HG02840 (cell line): ENCODE results near the gene HOOK2.
A peak's percentile ranks its signal among the peaks of the same experiment; 100 is the strongest.

Experiments used
- ATAC-seq: cut with Tn5 transposase; IDR thresholded peaks from one replicate; pipeline ENCODE4 v1.9.1; 2021; ENCODE audit warnings: mild to moderate bottlenecking, moderate library complexity, moderate number of reproducible peaks; ENCODE audit not compliant: unreplicated experiment, low FRiP score

HOOK2 gene

DNA sequence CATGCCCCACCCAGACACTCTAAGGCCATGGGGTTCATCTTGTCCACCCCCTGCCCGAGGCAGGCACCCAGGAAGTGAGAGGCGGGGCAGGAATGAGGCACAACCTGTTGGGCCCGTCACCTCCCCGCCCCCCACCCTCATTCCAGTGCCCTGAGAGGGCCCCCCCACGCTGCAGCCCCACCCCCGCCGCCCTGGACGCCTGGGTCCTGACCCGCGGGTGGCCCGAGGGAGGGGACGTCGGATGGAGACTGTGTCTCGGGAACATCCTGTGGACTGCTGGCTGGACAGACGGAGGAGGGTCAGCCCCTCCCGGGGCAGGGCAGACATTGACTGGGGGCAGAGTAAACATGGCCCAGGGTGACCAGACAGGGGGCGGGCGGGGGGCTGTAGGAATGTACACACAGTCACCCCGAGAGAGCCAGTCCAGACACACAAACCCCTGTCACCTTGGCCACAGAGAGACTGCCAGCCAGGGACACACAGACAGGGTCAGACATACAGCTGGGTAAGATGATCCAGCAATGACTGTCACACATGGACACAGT is 8.6 kb upstream of the HOOK2 start:
- ATAC-seq: no peak

DNA sequence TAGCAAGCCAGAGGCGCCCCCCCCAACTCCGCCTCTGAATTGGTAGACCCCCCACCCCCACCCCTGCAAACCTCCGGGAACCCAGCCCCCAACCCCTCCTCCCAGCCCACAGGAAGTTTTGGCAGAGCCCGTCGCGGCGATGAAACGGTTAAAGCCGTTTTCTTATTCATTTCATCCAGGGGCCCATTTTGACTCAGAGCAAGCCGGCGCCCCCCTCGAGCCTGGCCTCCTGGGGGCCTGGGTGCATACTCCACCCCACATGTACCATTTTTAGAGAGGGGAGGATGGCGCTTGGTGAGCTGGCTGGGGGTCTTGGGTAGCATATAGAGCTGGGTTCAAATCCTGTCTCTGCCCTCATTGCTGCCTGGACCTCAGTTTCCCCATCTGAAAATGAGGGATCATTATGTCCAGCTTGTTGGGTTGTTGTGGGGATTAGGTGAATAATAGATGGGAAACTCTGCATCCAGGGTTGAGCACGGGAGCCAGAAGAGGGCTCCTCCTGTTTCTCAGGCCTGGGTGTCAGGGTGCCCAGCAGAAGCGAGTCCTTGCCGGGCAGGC is 8.0 kb upstream of the HOOK2 start:
- ATAC-seq: no peak

DNA sequence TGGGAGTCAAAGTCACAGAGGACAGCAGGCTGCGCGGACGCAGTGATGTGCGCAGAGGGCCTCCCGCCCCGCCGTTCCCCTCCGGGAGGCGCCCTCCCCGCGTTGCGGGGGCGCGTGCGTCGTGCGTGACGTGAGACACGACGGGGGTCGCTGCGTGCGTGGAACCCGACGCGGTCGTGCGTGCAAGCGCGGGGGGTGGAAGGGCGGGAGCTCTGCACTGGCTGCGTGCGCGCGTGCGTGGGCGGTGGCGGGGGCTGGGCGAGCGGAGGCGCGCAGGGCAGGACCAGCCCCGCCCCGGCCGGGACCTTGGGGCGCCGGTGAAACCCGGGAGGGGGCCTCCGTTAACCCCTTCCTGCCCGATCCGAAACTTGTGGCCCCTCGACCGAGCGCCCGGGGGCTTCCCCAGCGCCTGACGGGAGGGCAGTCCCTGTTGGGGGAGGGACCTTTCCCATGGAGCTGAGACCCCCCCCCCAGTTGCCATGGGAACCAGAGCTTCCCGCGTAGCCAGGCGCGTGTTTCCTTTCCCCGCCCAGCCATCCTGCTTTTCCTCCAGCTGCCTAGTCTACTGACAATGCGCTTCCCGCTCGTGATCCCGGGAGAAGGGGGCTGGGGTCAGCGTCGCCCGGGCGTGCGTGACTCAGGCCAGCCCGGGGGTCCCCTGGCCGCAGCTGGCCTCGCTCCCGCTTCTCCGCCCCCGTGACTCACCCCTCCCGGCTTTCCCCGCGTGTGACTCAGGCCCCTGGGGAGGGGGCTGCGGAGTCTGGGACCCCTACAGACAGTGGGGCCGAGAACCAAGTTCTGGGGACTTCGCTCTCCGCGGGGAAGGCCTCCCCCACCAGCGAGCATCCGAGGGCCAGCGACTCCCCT is 7.3 kb upstream of the HOOK2 start:
- peak; percentile 30 for ATAC-seq

DNA sequence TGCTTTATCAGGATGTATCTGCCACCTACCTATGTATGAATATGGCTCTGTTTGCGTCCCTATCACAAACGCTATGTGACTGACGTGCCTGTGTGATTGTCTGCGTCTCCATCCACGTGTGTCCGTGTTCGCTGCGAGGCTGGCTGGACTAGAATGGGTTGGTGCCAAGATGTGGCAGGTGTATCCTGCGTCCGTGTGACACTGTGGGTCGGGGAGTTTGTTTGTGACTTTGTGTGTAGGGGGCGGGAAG is 6.7 kb upstream of the HOOK2 start:
- no peak for ATAC-seq

DNA sequence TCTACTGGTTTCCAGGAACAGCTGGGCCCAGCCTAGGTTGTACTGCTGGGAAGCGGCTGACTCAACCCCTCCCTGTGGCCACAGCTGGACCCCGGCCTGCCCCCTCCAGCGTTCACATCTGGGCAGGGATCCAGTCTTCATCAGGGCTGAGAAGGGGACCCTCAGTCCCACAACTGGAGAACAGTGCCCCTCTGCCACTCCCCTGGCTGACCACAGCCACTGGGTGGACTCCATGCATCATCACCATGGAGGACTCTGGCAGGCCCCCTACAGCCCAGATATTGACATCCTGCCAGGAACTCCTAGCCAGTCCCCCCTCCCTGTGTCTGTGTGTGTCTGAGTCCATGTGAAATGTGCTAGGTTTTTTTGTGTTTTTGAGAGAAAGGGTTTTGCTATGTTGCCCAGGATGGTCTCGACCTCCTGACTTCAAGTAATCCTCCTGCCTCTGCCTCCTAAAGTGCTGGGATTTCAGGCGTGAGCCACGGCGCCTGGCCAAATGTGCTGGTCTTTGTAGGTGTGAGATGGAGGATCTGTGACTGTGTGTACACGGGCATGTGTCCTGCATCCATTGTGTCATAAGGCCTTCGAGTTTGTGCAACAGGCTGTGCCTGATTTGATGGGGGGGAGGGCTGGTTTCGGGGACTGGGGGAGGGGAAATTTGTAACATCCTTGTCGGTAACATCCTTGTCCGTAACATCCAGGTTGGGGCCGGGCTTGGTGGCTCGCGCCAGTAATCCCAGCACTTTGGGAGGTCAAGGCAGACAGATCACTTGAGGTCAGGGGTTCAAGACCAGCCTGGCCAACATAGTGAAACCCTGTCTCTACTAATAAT is 4.0 kb upstream of the HOOK2 start:
- ATAC-seq: no peak

GRCh38 chr19:12778905-12779161 is 3.5 kb upstream of the HOOK2 start:
- no peak for ATAC-seq

DNA sequence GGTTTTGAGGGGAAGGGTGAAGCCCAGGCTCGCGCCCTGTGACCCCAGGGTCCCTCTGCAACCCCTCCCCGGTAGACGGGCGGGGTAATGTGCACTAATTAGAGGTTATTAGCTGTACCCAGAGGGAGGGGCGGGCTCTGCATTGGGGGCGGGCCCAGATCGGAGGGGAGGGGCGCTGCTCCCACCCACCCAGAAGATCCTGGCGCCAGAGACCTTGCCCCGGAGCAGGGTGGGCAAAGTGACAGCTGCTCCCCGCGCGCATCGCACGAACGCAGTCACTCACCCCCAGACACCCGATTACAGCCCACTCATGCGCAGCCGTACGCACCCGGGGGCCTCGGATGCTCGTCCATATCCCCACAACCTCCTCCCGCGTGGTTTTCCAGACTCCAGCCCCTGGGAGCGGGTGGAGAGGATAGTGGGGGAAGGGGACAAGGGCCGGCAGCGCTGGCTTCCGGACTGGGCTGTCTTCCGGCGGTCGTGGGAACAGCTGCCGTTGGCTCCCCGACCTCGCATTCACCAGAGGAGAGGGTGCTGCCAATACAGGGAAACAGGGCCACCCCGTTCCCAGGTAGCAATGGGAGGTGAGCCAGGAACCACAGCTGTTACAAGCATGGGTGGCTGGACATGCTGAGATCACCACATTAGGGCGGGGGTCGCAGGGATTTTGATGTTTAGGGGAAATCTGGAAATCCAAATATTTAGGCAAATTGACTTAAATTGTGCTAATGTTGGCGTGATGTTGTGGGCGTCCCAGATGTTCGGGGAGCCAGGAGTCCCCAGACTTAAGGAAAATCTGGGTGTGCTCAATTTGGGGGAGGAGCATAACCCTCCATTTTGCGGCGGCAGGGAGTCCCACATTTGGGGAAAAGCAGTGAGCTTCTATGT is 2.9 kb upstream of the HOOK2 start:
- ATAC-seq: no peak

GRCh38 chr19:12777217-12778016 is 2.1 kb upstream of the HOOK2 start:
- ATAC-seq: no peak

DNA sequence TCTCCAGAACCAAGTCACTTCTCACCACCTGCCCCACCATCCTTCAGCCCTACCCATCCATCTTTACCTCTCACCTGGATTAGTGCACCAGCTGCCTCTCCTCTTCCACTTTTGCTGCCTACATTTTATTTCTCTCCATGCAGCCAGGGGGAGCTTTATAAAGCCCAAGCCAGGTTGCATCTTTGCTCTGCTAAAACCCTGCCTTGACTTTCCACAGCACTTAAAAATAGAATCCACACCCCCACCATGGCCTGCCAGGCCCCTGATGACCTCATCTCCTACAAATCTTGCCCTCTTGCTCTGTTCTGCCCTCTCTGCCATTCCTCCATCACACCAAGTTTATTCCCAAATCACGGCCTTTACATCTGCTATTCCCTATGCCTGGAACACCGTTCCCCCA is 1.8 kb downstream of the HOOK2 start:
- ATAC-seq: no peak

DNA sequence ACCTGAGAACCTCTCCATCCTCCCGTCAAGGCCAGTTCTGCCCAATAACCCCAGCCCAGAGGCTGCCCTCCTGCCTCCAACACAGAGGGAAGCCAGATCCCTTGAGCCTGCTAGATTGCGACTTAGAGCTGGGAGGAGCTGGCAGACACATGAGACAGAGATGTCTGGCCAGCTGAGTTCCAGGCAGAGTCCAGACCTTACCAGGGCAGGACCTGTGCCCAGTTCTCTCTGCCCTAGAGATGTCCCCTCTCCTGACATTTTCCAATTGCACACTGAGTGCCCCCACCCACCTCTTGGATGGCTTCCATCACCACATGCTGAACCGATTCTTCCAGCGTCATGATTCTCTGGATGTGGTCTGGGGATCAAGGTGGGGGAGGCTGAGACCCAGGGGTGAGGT is 3.0 kb downstream of the HOOK2 start:
- no peak for ATAC-seq

GRCh38 chr19:12770922-12771321 is 4.4 kb downstream of the HOOK2 start:
- no peak for ATAC-seq

DNA sequence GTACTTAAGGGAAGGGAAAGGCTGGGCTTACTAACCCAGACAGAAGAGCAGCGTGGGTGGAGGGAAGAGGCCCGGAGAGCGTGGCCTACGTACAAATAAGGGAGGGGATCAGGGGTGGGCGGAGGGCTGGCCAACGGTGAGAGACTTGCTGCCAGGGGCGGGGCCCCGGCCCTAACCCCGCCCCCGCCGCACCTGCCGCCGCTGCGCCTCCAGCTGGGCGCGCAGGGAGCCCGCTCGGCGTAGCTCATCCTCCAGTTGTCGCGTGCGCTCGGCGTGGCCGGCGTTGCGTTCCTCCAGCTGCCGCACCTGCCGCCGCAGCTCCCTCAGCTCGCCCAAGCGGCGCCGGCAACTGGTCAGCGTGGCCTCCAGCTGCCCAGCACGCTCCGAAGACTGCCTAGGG is 5.7 kb downstream of the HOOK2 start:
- ATAC-seq: no peak

DNA sequence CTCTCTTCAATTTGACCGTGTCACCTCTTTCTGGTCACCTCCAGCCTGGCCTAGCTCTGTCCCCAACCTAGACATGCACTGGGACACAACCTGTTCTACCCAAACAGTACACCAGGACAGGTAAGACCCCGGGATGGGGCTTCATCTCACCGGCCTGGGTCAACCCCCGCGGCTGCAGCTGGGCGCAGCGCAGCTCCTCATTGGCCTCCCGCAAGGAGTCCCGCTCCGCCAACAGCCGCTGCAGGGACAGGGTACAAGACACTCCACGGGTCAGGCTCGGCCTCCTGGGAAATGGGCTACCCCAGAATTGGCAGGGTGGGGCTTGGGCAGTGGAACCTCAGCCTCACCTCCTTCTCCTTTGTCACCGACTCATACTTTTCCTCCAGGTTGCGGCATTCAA is 7.7 kb downstream of the HOOK2 start:
- ATAC-seq: no peak

DNA sequence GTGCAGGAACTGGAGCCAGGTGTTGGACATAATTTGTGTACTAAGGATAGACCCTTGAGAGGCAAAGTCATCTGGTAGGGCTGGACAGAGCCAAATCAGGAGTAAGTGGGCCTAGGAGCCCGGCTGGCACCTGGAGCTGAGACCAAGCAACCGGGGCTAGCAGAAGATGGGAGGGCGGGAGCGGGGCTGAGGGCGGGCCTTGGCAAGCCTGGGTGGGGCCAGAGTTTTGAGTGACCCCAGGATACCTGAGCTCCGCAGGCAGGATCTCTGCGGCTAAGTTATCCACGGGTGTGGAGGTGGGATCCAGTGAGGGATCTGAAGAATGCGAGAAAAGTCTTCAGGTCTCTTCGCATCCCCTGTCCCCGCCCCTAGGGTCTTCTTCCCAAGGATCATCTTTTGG is 8.2 kb downstream of the HOOK2 start:
- no peak for ATAC-seq

- ATAC-seq: no peak
Observed at GRCh38 chr19:12766051-12766521, 9.3 kb downstream of the HOOK2 start.

GRCh38 chr19:12764698-12765097 is 10.7 kb downstream of the HOOK2 start:
- no peak for ATAC-seq

DNA sequence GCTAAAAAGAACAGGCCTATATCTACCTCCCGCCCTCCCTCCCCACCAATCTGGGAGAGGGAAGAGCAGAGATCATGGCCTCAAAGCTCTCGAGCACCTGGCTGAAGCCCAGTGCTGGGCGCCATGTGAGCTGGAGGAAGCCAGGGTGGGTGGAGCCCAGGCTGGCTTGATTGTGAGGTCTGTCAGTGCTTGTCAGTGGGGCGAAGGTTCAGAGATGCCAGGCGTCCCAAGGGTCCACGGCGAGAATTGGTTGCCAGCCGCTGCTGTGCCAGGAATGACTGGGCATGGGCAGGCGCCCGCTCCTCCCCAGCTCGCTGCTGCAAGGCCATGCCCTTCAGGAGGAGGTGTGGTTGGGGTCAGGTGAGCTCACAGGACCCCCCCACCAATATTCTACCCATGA is 12.3 kb downstream of the HOOK2 start:
- no peak for ATAC-seq

- ATAC-seq: no peak
Observed at GRCh38 chr19:12759686-12760085, 15.7 kb downstream of the HOOK2 start.

DNA sequence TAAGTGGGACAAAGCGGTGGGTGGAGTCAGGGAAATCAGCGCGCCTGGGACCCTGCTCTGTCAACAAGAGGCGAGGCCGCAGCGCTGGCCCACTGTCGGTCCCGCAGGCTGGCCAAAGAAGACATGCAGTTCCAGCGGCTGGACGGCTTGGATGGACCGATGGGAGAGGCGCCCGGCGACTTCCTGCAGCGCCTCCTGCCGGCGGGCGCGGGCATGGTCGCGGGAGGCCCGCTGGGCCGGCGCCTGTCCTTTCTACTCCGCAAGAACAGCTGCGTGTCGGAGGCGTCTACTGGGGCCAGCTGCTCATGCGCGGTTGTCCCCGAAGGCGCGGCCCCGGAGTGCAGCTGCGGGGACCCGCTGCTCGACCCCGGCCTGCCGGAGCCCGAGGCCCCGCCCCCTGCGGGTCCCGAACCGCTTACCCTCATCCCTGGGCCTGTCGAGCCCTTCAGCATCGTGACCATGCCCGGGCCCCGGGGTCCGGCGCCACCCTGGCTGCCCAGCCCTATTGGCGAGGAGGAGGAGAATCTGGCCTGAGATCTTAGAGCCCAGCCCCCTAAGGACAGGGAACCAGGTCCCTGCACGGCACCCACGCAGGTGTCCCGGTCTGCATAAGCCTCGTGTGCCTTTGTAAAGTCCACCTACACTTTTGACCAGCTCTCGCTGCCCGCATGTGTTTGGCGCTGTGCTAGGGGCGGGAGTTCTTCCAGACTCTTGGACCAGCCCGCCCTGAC is 17.6 kb downstream of the HOOK2 start:
- ATAC-seq: no peak
